Smooth muscle cell of trachea (primary cell): ENCODE data around the gene PSMA3. TPM values are rescaled to one million over a fixed set of nuclear protein-coding genes. Genes with fewer than 3 reads are reported as not detected.

Experiments used
- total RNA-seq: library from RNA; depleted of rRNA; stranded (reverse); fragments of >200 nt; gene quantifications from 2 replicates; pipeline ENCODE4 v1.2.1, GENCODE V29; 2014

PSMA3 gene
- 68.5 and 146 TPM in 2 replicates for total RNA-seq

GRCh38 chr14:58244556-58245387, at the start of gene PSMA3:
Gene PSMA3, plus strand, starts transcription at chr14:58244843. Its CDS starts 78 bp downstream, at chr14:58244921.

GRCh38 chr14:58199726-58200479, 44.7 kb upstream of the PSMA3 start, which contains the start of gene ACTR10:
Gene ACTR10, plus strand, starts transcription at chr14:58200149. Its CDS starts 69 bp downstream, at chr14:58200218.

GRCh38 chr14:58298477-58299400, 54.1 kb downstream of the PSMA3 start, which contains the start of gene ARID4A:
Gene ARID4A, plus strand, starts transcription at chr14:58298555. Its CDS starts 1,300 bp downstream, at chr14:58299855.

Other genes starting within 250 kb of the PSMA3 start
- 5.5 and 5.8 TPM in 2 replicates for gene ARMH4, start 92.6 kb upstream of the PSMA3 start, total RNA-seq
- gene ACTR10, start 44.7 kb upstream of the PSMA3 start, total RNA-seq: 56.6 and 60.0 TPM in 2 replicates
- 12.4 and 16.4 TPM in 2 replicates for gene ARID4A, start 53.7 kb downstream of the PSMA3 start, total RNA-seq
- gene TOMM20L, start 151.1 kb downstream of the PSMA3 start, total RNA-seq: not detected in 2 replicates
- gene TIMM9, start 182.7 kb downstream of the PSMA3 start, total RNA-seq: 20.4 and 26.6 TPM in 2 replicates
- gene KIAA0586, start 182.9 kb downstream of the PSMA3 start, total RNA-seq: 18.4 and 47.0 TPM in 2 replicates